A549 (cell line): ENCODE measurements around the gene CEMP1.
"Not testable (repeated sequence)": the region's sequence is repeated elsewhere in the genome, so short reads cannot be mapped to it uniquely, and the experiment has no call there.

Experiments used
- CTCF ChIP-seq: fragments of >200 bp; sonication (Bioruptor Twin); formaldehyde crosslinking; IDR thresholded peaks from 3 replicates; pipeline ENCODE4 v1.5.1; 2016
- EHMT2 ChIP-seq: fragments of 200-600 bp; sonication (generic); IDR thresholded peaks from 2 replicates; pipeline ENCODE4 v1.6.1; 2016; ENCODE audit warnings: antibody characterized with exemption, low read depth, mild to moderate bottlenecking, moderate library complexity
- HOXB13 ChIP-seq: fragments of 250-450 bp; sonication (Bioruptor Pico); IDR thresholded peaks from 2 replicates; pipeline ENCODE4 v1.5.0; 2020; ENCODE audit warnings: low read depth, mild to moderate bottlenecking, moderate library complexity
- MAX ChIP-seq: IDR thresholded peaks from 2 replicates; pipeline ENCODE4 v1.6.1; 2012
- MYC ChIP-seq: IDR thresholded peaks from 2 replicates; pipeline ENCODE4 v1.6.1; 2012; ENCODE audit warnings: mild to moderate bottlenecking, inconsistent platforms, low read length, improper control_type of control experiment, borderline replicate concordance
- NPAS2 ChIP-seq: fragments of 250-450 bp; sonication (Bioruptor Pico); IDR thresholded peaks from 2 replicates; pipeline ENCODE4 v1.8.0; 2022; ENCODE audit warnings: mild to moderate bottlenecking, moderate library complexity, borderline replicate concordance
- NR3C1 ChIP-seq: fragments of >200 bp; sonication (Bioruptor Twin); formaldehyde crosslinking; IDR thresholded peaks from 3 replicates; pipeline ENCODE4 v1.6.1; 2017
- POLR2A ChIP-seq: IDR thresholded peaks from 2 replicates; pipeline ENCODE4 v1.6.1; 2012; ENCODE audit warnings: mild to moderate bottlenecking, low read length
- RCOR1 ChIP-seq: fragments of 150-350 bp; IDR thresholded peaks from 2 replicates; pipeline ENCODE4 v1.6.1; 2014; ENCODE audit warnings: antibody characterized with exemption, low read length, low read depth
- REST ChIP-seq: fragments of 200-600 bp; sonication (generic); IDR thresholded peaks from 2 replicates; pipeline ENCODE4 v1.6.1; 2016; ENCODE audit warnings: antibody characterized with exemption, mild to moderate bottlenecking, moderate library complexity
- ZSCAN20 ChIP-seq: fragments of 250-450 bp; sonication (Bioruptor Pico); IDR thresholded peaks from 2 replicates; pipeline ENCODE4 v1.8.0; 2022; ENCODE audit warnings: mild to moderate bottlenecking, moderate library complexity

GRCh38 chr16:2575839-2576238 lies 44.6 kb upstream of the CEMP1 start:
- TF ChIP-seq MAX; NR3C1; REST; EHMT2; ZSCAN20 (CRISPR knock-in tag); CTCF; POLR2A; RCOR1; HOXB13 (CRISPR knock-in tag); NPAS2; MYC: not testable (repeated sequence)
